D721Med (cell line): Measurements from ENCODE around the gene ADAMTS12.

Experiments
- DNase-seq: peaks from one replicate; pipeline ENCODE4 v3.0.0; 2011; ENCODE audit warnings: low spot score; ENCODE audit not compliant: insufficient read length
- FAIRE-seq: peaks from 2 replicates; lab custom pipeline; 2011; peaks lifted over from hg19 to GRCh38; lab: Jason Lieb, UNC
- TF ChIP-seq, protein P1 (sequence below): IDR thresholded peaks from 2 replicates; pipeline ENCODE4 v1.5.1; 2012; ENCODE audit warnings: mild to moderate bottlenecking, control low read depth; ENCODE audit not compliant: insufficient read depth; ENCODE audit errors: missing control alignments

ADAMTS12 gene

DNA sequence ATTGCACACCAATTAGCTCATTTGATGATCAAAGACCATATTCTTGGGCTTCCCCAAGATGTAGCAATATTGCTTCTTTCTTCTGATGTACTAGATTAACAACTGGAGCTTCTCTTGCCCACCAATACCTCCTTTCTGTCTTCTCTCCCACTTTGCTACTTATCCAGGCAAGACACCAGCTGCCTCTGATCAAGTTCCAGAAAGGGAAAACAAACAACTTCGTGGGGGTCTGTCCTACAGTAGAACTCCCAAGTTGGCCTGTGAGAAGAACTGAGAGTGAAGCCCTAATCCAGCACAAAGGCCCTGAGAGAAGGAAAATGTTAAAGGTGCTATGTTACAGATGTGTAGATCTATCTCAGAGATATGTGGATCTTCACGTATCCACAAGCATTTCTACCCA, 44.9 kb downstream of the ADAMTS12 start:
- DNase-seq: no peak
- FAIRE-seq: no peak
- TF ChIP-seq, protein P1, sequence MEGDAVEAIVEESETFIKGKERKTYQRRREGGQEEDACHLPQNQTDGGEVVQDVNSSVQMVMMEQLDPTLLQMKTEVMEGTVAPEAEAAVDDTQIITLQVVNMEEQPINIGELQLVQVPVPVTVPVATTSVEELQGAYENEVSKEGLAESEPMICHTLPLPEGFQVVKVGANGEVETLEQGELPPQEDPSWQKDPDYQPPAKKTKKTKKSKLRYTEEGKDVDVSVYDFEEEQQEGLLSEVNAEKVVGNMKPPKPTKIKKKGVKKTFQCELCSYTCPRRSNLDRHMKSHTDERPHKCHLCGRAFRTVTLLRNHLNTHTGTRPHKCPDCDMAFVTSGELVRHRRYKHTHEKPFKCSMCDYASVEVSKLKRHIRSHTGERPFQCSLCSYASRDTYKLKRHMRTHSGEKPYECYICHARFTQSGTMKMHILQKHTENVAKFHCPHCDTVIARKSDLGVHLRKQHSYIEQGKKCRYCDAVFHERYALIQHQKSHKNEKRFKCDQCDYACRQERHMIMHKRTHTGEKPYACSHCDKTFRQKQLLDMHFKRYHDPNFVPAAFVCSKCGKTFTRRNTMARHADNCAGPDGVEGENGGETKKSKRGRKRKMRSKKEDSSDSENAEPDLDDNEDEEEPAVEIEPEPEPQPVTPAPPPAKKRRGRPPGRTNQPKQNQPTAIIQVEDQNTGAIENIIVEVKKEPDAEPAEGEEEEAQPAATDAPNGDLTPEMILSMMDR: no peak

DNA sequence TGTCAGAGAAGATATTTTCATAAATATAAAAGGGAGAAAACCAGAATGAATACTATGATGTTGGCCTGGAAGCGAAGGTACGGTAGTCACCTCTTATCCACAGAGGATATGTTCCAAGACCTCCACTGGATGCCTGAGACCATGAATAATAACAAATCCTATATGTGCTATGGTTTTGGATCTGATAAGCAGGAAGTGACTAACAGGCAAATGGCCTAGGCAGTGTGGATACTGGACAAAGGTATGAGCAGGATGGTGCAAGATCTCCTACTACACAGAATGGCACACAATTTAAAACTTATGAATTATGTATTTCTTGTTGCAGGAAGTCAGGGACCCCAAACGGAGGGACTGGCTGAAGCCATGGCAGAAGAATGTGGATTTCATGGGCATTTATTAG, 48.2 kb downstream of the ADAMTS12 start:
- TF ChIP-seq, protein P1: no peak
- FAIRE-seq (no peak), DNase-seq (no peak)

DNA sequence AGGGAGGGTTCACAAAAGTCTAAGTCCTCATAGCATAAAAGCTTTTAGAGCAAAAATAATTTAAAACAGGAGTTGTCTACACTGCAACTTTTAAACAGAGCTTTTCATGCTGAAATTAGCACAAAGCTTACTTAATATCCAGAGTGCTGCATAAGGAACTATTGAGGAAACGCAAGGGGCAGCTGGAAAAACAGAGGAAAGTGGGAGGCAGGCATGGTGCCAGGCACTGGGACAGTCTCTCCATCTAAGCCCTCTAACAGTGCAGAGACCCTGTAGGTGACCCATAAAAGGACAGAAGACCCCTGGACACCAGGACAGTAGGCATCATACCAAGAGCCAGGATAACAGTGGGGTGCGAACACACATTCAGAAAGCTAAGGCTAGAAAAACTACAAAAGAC, 49.3 kb downstream of the ADAMTS12 start:
- TF ChIP-seq, protein P1: no peak
- FAIRE-seq (no peak), DNase-seq (no peak)

DNA sequence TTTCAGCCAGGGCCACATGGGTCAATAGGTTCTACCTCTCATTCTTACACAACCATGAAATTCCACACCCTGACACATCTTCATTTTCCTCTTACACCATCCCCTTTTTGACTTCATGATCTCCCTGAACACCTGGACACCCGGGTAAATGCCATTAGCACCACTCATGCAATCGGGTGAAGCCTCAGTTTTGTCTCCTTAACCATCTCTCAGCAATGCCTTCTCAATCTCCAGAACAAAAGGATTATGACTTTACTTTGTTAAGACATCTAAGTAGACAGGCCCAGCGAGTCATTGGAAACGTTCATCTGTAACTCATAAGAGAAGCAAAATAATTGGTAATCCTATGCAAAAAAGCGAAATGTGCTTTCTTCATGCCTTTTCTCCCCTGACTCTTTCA, 49.9 kb downstream of the ADAMTS12 start:
- TF ChIP-seq, protein P1: no peak
- no peak for DNase-seq
- no peak for FAIRE-seq

DNA sequence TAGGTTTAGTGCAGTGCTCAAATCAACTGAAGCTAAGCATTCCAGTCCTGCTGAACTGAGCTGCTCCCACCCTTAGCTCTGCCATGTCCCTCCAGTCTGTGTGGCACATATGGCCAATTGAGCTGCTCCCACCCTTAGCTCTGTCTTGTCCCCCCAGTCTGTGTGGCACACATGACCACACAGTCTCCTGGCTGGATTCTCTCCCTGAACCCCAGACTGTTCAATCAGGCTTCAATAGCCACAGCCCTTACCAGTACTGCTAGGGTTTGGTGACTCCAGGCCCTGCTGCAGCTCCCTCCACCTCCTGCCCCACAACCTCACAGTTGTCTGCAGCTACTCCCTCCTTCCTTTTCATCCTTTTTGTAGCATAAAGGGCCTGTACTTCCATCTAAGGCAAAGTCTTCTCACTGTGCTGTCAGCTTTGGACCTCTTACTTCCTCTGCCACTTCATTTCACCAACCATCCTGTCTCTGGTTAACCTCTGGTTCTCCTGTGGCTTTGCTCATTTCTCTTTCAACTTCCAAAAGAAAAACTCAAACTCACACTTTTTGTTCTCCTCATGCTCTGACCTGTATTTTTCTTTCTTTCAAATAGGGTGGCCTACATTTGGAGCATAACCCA, 50.8 kb downstream of the ADAMTS12 start:
- DNase-seq (no peak), FAIRE-seq (no peak)
- TF ChIP-seq, protein P1: no peak

DNA sequence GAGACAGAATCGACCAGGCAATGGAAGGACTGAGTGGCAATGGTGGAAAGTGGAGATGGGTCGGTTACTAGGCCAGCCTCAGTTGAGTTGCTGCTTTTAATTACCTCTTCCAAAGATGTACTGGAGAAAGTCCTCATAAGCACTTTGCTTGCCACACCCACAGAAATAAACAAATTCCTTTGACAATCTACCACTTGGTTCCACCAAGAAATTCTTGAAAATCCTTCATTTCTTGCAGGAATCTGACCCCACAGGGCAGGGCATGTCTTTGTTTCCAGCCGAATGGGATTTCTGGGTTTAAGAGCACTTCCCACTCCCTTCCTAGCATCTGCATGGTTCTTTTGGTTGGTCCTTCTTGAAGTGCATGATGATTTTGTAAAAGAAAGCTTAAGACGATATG, 54.5 kb downstream of the ADAMTS12 start:
- DNase-seq (no peak), FAIRE-seq (no peak)
- TF ChIP-seq, protein P1: no peak

DNA sequence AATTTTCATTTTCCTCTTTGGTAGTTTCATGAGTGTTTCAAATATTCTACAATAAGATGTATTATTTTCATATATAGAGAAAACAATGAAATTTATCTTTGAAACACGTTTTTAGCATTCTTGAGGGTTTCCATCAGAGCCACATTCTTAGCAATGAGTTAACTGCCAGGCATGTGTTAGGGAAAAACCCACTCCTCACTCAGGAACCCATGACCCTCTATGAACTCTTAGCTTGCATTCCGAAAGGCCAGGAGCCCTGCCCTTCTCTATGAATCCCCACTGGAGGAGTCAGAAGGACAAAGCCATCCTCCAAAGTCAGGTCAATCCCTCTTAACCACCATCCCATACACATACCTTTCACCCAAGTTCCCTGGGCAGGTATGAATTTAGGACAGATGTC, 57.5 kb downstream of the ADAMTS12 start:
- DNase-seq (no peak), FAIRE-seq (no peak)
- TF ChIP-seq, protein P1: no peak
